HT-29 (cell line): ENCODE data around the gene ABCC4. TPM values are rescaled to one million over a fixed set of nuclear protein-coding genes. Genes with fewer than 3 reads are reported as not detected.

Experiments used
- DNase-seq: peaks from one replicate; pipeline ENCODE4 v3.0.0-alpha.2; 2015; ENCODE audit warnings: low spot score
- total RNA-seq: library from RNA; depleted of rRNA; stranded (reverse); fragments of >200 nt; shearing (Covaris generic); gene quantifications from 2 replicates; pipeline ENCODE4 v1.2.3, GENCODE V29; 2014

ABCC4 gene
- total RNA-seq, 1 experiment from 2014 or later: 28.1 TPM

DNA sequence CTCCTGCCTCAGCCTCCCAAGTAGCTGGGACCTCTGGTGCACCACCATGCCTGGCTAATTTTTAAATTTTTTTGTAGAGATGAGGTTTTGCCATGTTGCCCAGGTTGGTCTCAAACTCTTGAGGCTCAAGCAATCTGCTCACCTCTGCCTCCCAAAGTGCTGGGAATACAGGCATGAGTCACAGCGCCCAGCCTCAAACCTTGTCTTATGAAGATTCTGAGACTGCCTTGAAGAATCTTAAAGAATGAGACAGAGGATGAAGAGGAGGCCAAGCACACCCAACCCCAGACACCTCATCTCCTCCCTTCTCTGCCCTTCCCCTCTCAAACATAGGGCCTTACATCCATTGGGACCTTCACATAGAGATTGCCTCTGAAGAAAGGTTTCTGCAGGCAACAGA is 179.7 kb downstream of the ABCC4 start:
- no peak for DNase-seq

DNA sequence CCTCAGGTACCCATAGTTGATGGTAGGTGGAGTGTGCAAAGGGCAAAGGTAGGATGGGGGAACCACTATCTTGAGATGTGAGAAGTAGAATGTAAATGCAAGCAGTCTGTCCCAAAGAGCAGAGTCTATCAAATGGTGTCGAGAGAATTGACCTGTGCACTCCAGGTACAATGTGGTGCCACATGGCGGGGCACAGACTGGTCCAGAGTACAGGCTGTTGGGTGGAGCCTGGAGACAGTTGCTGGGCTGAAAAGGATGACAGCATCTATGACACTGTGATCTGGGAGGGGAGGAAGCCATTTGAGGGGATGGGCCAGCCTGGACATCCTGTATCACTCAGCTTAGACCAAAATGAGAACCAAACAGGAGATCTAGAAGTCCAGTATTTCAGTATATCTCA is 180.6 kb downstream of the ABCC4 start:
- DNase-seq: no peak

DNA sequence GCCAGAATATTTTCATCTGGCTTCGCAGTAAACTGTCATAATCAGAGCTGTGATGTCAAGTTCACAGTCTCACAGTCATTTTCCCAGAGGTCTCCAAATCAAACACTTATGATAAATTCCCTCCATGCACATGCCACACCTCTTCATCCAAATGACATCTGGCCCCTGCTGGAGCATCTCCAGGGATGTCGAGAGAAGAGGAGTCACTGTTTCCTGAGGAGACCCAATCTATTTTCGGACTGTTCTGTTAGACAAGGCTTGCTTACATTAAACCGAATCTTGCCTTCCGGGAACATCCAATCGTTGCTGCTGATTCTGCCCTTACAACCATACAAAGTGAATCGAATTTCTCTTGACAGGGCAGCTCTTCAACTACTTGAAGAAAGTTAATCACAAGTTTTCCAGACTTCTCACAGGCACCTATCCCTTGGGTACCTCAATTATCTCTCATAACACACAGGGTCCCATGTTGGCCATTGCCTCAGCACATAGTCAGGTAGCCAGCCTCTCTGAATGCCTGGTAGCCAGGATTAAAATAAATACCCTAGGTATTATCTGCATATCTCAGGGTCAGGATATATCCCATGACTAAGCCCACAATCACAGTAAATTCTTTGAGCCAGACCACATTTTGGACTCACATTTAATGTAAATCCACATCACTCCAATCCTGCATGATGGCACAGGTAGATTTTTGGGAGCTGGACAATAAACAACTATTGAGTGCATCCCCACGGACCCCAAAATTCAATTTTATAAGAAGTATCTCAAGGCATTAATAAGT is 182.5 kb downstream of the ABCC4 start:
- no peak for DNase-seq

DNA sequence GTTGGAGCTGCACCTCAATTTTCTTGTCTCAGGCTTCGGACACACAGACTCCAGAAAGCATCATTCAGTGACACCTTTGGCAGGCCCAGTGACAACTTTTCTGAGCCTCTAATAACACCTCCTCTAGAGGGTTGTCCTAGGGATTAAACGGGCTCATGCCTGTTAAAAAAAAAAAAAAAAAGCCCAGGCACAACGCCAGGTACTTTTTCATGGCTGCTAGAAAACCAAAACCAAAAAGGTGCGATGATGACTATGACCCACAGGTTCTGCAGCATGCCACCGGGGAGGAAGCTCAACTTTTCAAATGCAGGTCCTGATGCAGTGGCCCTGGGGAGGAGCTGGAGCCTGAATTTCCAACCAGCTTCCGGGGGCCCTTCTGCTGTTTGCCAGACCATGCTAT is 184.2 kb downstream of the ABCC4 start:
- DNase-seq: peak; percentile 40

DNA sequence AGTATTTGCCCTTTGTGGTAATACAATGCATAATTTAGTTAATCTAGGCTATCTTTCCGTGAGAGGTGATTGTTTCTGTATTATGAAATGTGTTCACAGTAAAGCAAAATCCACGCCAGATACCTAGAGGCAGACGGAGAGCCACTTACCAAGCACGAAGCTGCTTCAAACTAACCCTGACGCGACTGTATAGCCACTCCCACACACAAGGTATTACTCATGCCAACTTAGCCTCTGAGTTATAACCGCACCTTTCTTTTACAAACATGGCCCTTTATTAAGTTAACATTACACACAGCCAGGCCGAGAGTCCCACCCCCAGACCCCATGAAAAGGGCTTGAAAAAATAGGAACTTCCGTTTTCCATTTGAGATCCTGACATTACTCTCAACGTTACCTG is 185.7 kb downstream of the ABCC4 start:
- peak; percentile 77 for DNase-seq

DNA sequence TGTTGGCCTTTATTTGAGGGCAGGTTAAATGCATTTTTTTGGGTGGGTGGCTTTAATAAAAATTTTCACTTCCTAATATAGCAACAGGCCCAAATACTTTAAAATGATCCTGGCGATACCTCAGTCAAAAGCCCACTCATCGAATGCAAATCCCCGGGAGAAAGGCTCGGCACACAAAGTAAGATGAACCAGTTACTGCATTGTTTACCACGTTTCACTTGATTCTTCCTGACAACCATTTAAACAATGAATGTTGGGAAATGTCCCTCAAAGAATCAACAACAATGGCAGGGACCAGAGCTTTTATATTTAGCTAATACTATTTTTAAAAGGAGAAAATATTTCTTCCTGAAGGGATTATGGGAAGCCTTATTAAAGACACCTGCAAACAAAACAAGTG is 187.7 kb downstream of the ABCC4 start:
- DNase-seq: no peak

DNA sequence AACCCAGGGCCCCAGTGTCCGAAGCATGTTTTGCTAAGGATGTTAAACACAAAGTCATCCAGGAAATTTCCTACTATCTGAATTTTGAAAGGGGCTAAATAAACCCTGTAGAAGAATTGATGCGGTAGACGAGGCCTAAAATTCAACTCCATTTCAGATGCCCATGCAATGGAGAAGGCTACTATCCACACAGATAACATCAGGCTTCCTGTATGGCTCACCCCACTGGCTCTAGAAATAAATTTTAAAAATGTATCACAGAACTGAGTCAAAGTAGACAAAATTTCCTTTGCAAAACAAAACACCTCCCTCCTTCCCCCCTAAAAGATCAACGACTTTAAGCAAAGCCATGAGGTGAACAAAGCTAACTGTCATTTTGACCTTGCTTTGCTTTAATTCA is 188.4 kb downstream of the ABCC4 start:
- DNase-seq: no peak

DNA sequence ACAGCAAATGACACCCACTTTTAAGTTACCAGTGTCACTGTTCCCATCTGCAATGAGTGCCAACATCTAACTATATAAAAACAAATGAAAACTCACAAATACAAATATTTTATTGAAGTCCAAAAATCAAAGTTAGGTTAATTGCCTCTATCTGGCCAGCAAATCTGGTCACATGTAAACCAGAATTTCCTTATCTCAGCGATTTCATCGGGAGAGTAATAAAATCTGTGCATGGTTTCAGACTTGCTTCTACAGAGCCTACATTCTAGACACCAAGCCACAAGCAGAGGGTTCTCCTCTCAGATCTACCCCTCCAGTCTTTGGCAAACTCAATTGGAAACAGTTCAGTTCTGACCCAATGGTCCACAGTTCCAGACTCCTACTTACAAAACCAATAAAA is 189.6 kb downstream of the ABCC4 start:
- DNase-seq: no peak

DNA sequence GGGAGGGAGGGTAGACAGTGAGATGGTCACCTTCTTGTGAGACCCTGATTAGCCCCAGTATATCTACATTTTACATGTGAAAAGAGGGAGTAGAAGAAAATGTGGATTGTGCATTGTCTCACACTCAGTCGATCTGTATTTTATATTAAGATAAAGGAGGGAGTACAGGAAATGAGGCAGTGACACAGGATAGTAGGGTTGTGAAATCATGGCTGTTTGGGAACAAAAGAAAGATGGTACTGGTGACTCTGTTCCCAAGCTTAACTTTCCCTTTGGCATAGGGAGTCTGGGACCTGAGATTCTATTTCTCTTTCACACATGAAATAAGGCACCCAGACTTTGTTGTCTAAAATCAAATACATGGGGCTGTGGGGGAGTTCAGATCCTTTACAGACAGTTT is 194.7 kb downstream of the ABCC4 start:
- DNase-seq: no peak

DNA sequence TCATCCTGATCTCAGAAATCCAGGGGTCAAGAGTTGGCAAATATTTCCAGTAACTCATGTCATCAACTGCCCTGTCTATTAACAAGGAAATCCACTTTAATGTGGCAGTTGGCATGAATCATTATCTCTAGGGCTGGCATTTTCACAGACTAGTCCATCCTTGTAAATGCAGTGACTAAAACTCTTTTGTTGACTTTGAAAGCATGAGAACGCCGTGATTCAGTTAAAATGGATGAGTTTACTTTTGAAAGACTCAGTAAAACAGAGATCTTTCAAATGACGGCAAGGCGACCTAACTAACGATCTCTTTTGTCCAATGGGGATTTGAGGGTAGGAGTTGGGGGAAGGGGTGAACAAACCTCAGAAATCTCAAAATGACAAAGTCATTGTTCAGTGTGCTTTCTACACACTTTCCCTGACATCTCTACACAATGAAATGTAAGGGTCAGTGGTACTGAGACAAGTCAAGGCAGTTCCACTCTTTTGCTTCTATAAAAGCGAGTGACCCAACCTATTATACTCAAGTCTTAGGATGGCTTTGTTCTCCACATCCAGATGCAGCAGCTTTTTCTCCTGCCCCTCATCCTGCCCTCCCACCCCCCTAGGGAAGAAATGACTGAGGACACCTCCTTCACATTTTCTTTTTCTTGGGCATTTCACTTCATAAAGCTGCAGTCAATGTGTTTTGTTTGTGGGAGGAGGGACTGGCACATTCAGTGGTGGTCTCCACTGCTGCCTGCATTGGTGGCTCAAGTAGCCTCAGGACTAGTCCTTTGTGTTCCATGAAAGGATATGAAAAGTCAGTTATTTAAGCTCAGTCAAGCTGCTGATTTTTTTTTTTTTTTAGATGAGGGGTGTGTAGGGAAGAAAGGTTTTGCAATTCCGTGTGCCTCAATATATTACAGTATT is 200.5 kb downstream of the ABCC4 start:
- peak; percentile 90 for DNase-seq

DNA sequence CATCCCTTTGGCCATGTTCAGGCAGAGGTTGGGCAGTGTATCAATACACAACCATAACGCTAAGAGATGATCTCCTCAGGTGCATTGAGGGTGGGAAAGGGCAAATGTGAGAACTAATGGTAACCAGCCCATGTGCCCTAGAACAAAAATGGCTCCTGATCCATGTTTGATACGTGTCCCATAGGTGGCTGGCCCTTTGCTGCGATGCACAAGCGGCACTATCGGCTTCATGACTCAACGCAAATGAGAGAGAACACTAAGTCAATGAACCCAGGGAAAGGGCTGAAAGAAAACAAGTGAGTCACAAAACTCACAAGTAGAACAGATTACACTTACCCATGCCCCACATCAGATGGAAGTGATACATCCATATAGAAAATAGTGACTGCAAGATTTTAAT is 201.7 kb downstream of the ABCC4 start:
- DNase-seq: no peak

DNA sequence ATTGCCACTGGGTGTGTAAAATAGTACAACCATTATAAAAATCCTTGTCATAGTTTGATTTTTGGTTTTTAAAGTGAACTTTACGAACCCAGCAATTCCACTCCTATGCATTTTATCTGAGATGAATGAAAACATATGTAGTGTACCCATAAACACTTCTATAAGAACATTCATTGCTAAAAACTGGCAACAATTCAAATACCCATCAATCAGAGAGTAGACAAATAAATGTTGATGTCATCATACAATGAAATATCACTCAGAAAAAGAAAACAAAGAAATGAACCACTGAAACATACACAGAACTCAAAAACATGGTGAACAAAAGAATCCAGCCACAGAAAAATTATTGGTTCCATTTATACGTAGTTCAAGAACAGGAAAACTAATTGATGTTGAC is 202.3 kb downstream of the ABCC4 start:
- peak; percentile 39 for DNase-seq

DNA sequence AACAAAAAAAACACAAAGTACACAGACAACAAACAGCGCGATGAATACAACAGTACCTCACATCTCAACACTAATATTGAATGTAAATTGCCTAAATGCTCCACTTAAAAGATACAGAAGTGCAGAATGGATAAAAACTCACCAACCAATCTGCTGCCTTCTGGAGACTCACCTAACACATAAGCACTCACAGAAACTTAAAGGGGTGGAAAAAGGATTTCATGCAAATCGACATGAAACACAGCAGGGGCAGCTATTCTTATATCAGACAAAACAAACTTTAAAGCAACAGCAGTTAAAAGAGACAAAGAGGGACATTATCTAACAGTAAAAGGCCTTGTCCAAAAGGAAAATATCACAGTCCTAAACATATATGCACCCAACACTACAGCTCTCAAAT is 209.5 kb downstream of the ABCC4 start:
- DNase-seq: no peak

DNA sequence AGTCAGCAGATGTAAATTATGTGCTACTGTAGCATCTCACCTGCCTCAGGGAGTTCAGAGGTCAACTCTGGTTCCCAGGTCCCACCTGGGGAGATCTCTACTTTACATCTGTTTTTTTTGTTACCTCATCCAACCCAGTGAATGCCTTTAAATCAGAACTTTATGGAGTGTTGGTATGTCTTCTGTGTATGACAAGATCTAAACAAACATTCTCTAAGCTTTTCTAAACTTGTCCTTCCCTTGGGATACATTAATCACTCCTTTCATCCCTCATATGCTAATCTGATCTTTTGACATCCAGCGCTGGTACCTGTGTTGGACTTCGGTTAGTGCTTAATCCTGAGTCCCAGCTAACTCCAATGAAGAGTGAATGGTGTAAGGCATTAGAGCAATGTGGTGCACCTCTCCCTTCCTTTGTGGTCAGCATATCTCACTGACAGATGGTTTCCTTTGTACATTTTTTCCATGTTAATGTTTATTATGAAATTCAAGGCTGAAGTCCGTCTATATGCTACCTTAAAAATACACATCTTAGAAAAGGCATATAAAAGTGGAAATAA is 213.4 kb downstream of the ABCC4 start:
- DNase-seq: peak; percentile 60

DNA sequence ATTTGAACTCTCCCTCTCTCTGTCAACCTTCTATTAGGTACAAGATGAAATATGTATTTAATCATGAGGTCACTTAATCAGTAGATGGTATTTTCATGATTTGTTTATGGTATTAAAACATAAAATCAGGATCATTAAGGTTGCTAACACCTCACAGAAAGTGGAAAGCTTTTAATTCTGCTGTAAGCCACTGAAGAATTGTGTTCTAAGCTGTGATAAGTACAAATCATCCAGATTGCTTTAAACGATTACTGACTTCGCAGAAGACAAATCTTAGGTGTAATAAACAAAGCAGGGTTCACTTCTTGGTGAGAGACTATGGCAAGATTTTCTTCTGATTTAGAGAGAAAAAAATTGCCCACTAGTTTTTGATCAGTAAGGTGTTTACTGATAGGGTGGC is 214.5 kb downstream of the ABCC4 start:
- DNase-seq: no peak

DNA sequence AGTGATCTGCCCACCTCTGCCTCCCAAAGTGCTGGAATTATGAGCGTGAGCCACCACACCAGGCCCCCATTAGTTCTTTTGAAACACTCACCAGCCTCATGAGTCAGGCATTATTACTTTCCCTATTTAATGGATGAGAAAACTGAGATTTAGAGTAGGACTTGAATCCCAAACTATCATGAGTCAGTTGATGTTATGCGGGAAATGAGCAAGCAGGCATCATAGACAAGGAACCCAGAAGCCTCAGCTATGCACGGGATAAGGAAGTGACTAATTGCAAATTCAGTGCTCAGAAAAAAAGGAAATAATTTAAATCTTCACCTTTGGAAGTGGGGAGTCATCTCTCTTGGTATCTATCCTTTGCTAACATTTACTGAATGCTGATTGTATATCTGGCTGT is 217.5 kb downstream of the ABCC4 start:
- no peak for DNase-seq

DNA sequence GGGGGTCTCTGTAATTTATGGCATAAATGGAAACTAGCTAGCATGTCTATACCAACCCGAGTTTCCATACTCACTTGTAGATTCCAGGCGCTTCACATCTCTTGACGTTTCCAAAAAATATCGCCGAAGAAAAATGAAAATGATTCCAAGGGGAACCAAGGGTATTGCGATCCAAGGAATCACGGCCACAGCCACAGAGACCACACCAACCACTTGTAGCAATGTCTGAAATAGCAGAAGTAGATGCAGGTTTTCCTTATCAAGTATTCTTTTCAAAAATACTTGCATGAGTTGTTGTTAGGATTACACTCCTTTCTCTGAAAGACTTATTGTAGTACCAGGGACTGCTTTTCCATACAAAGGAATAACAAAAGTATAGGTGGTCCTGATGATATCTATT is 218.2 kb downstream of the ABCC4 start:
- no peak for DNase-seq

DNA sequence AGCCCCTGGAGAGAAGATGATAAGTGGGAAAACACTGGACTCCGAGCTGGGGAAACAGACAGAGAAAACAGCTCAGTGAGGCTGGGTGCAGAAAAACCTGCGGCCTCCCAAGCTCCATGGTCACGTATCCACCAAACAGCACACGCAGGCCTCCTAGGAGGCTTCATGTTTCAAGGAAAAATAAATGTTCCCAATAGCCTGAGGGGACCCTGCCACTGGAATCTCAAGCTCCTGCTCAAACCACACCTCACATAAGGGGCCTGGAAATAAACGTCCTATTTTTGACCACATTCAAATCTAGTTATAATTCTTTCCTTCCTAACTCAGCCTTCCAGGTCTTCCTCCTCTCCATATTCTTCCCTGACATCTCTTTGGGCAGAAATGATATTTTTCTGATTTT is 225.7 kb downstream of the ABCC4 start:
- DNase-seq: no peak

DNA sequence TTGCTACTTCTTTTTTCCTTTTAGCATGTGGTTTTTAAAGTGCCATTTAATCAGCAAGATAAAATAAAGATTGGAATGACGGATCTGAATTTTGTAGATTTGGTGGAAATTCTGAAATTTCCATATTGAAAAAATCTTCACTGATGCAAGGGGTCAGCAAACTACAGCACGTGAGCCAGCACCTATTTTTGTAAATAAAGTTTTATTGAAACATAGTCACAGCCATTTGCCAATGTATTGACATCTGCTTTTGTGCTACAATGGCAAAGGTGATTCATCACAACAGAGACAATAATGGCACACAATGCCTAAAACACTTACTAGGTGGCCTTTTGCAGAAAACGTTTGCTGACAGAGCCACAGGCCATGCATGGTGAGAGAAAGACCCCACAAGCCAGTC is 226.4 kb downstream of the ABCC4 start:
- no peak for DNase-seq

DNA sequence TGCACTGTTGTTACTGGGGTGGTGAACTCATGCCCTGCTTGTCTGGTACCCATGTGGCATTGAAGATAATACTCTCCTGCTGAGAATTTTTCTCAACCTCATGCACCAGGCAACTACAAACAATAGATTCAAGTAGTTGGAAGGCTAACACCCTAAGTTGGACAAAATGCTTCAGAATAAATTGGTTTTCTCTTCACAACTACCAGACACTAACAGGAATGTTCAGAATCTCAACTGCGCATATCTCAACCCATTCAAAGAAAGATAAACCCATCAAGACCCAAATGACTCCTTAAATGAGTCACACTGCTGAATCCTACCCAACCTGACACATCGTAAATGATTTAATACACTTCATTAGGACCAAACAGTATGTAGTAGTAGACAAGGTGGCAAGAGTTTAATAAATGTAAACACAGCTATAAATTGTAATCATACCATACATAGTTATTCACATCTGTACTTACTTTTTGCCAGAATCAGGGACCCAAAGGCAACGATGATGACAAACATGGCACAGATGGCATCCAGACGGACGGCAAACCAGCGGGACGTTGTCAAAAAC is 227.4 kb downstream of the ABCC4 start:
- DNase-seq: no peak

DNA sequence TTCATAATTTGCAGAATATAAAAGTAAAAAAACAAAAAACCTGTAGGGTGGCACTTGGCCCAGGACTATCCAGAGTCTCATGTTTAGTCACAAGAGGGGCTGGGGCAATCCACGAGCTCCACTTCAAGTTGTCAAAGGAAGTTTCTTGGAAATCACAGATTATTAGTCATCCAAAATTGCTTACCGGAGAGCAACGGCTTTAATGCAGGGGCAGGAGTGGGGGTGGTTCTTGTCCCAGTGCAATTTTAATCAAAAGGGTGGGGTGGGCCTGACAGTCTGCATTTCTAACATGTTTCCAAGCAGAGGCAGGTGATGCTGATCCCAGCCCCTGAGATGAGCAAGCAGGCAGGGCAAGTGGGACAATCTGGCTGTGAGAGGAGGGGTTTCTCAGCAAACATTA is 233.9 kb downstream of the ABCC4 start:
- DNase-seq: no peak

DNA sequence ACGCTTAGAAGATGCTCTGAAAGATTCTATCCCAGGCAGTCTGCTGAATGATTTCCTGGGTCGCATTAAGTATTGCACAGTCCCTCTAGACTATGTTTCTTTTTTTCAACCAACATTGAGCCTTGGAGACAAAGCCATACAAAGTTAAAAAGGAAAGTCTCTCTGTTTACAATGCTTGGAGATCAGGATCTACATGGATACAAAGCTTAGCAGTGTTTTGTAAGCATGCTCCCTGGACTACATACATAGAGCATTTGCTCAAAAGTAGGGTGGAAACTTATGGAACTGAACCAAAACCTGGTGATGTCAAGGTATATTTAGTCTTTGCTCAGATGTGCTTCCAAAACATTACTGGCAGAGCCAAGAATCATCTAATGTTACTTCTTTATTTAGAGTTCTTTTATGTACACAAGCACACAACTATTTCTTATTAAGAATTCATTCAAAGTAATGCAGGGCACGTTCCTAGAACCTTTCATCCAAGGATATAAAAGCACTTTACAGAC is 241.2 kb downstream of the ABCC4 start:
- DNase-seq: no peak
